Activated CD4-positive, alpha-beta memory T cell treated with anti-CD3 and anti-CD28 coated beads, Interleukin-2, amount 10 ng/mL, durations not matched to agents 7 days and 5 days (primary cell): ENCODE results near the gene VPREB3. TPM values are rescaled to one million over a fixed set of nuclear protein-coding genes. Genes with fewer than 3 reads are reported as not detected.
A peak's percentile ranks its signal among the peaks of the same experiment; 100 is the strongest.

Experiments used
- CTCF ChIA-PET: fragments of 350-600 bp; sonication (Branson Sonifier 250); formaldehyde crosslinking; loops from one replicate; lab custom pipeline; 2021; ENCODE audit warnings: antibody characterized with exemption, inconsistent platforms; lab: Charles Lee
- POLR2A ChIA-PET: fragments of 350-600 bp; sonication (Branson Sonifier 250); formaldehyde crosslinking; loops from one replicate; lab custom pipeline; 2021; ENCODE audit warnings: antibody characterized with exemption; lab: Charles Lee
- DNase-seq: peaks from one replicate; pipeline ENCODE4 v3.0.0-alpha.2; 2020
- H3K27ac Mint-ChIP-seq: one replicate; pipeline ENCODE4 v1.8.0; 2021; ENCODE audit warnings: mild to moderate bottlenecking, mixed read lengths
- H3K27me3 Mint-ChIP-seq: one replicate; pipeline ENCODE4 v1.8.0; 2021; ENCODE audit warnings: mixed read lengths
- H3K36me3 Mint-ChIP-seq: one replicate; pipeline ENCODE4 v1.8.0; 2021; ENCODE audit warnings: low read depth, mixed read lengths
- H3K4me1 Mint-ChIP-seq: one replicate; pipeline ENCODE4 v1.8.0; 2021; ENCODE audit warnings: mixed read lengths
- H3K4me3 Mint-ChIP-seq: one replicate; pipeline ENCODE4 v1.8.0; 2021; ENCODE audit warnings: mild to moderate bottlenecking, mixed read lengths
- H3K9me3 Mint-ChIP-seq: one replicate; pipeline ENCODE4 v1.8.0; 2021; ENCODE audit warnings: mixed read lengths
- total RNA-seq, 2 experiments: library from RNA; stranded (reverse); gene quantifications; one replicate each; pipeline ENCODE4 v1.2.3, GENCODE V29; 2021

The VPREB3 gene
- total RNA-seq, 2 experiments from 2014 or later: not detected

DNA sequence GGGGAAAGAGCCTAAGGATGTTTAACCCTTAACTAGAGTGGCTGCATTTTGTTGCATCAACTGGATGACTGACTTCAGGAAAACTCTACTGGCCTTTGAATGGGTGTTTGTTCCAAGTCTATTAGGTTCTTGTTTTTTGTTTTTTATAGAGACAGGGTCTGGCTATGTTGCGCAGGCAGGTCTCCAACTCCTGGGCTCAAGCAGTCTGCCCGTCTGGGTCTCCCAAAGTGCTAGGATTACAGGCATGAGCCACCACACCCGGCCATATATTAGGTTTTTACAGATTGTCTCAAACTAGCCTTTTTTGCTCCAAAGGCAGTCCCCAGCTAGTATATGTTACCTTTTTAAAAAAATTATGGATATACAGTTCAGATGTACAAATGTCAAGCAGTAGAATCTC lies 33.7 kb upstream of the VPREB3 start:
- no peak for DNase-seq
- ChIA-PET POLR2A (interaction anchor here (1.2 to 3.6 kb wide), 6 partner anchors 21 to 106 kb away, joined by 3 to 14 read pairs (median 4); partner anchors contain the start of genes MIF and SLC2A11), CTCF (interaction anchor here (0.6 to 1.4 kb wide), 3 partner anchors 13 to 70 kb away, joined by 3 to 4 read pairs (median 4); partner anchors contain the start of gene CHCHD10)

DNA sequence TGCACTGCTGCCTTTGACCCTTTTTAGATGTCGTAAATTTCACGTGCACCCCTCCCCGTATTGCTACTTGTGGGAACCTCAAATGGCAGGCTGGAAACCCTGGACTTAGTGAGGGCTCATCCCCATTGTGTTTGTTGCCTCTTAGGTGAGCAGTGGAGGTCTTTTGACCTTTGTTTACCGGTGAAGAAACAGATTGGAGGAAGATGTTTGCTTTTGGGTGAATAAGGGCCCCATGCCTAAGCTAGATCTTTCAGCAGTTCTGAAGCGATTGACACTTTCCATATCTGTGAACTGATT lies 33.3 kb upstream of the VPREB3 start:
- no peak for DNase-seq
- H3K27me3 Mint-ChIP-seq: no peaks in the 10 kb centered on the region
- H3K4me1 Mint-ChIP-seq: peaks cover 42% of the 10 kb centered on the region
- no peaks in the 10 kb centered on the region for H3K9me3 Mint-ChIP-seq
- H3K27ac Mint-ChIP-seq: peak overlapping the region; percentile 91
- H3K4me3 Mint-ChIP-seq: peak overlapping the region; percentile 88
- H3K36me3 Mint-ChIP-seq: peaks cover 8% of the 10 kb centered on the region
- ChIA-PET CTCF (interaction anchor here (0.5 to 1.4 kb wide), 4 partner anchors 12 to 69 kb away, joined by 3 to 6 read pairs (median 4); partner anchors contain the start of gene CHCHD10), POLR2A (interaction anchor here (0.5 to 3.6 kb wide), 10 partner anchors 12 to 223 kb away, joined by 3 to 17 read pairs (median 4); partner anchors contain the start of genes CABIN1, MIF and SLC2A11)

More for the DNA sequence above, 33.7 kb upstream of the VPREB3 start:
- Mint-ChIP-seq H3K27ac (peak overlapping the region; percentile 91), H3K27me3 (no peaks in the 10 kb centered on the region), H3K36me3 (peaks cover 11% of the 10 kb centered on the region), H3K4me3 (peak overlapping the region; percentile 88), H3K4me1 (peaks cover 44% of the 10 kb centered on the region), H3K9me3 (no peaks in the 10 kb centered on the region)

- no peaks in the 10 kb centered on the region for H3K27me3 Mint-ChIP-seq
- peak within 1 kb of the TSS; percentile 88 for H3K4me3 Mint-ChIP-seq
- ChIA-PET POLR2A (interaction anchor here (0.5 to 3.6 kb wide), 15 partner anchors 12 to 224 kb away, joined by 3 to 17 read pairs (median 4); partner anchors contain the start of genes CABIN1, MIF and SLC2A11), CTCF (interaction anchor here (0.5 to 1.4 kb wide), 4 partner anchors 12 to 57 kb away, joined by 3 to 9 read pairs (median 5); partner anchors contain the start of gene CHCHD10)
- no peaks in the 10 kb centered on the region for H3K9me3 Mint-ChIP-seq
- peak; percentile 92 for DNase-seq
- H3K4me1 Mint-ChIP-seq: peaks cover 37% of the 10 kb centered on the region
- peak within 1 kb of the TSS; percentile 91 for H3K27ac Mint-ChIP-seq
- peaks cover 3% of the 10 kb centered on the region for H3K36me3 Mint-ChIP-seq
Observed at GRCh38 chr22:23786752-23787599, 32.8 kb upstream of the VPREB3 start, which contains the start of gene SMARCB1. Gene SMARCB1 (plus strand): TSS chr22:23786966. CDS start chr22:23787170, 204 bp downstream.

DNA sequence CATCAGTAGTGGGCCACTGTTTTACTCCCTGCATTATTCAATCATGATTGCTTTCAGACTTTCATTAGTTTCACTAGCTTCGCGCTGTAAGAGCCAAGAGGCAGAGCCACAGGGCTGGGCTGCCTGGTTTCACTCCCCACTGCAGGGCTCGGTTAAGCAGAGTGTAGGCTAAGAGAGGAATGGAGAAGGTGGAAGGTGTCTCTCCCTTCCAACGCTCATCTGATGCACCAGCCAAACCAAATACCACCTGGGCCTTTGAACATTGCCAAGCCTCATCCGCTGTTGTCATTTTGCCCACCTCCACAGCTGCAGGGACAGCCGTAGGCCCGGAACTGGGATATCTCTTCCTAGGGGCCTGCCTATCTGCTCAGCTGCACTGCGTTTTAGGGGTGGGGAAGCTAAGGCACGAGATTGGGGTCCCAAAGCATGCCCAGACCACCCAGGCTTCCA lies 32.1 kb upstream of the VPREB3 start:
- DNase-seq: no peak
- Mint-ChIP-seq H3K4me3 (peak overlapping the region; percentile 88), H3K27ac (peak overlapping the region; percentile 91), H3K36me3 (peaks cover 3% of the 10 kb centered on the region), H3K27me3 (no peaks in the 10 kb centered on the region), H3K4me1 (peaks cover 37% of the 10 kb centered on the region), H3K9me3 (no peaks in the 10 kb centered on the region)
- POLR2A ChIA-PET: interaction anchor here (0.8 to 2.4 kb wide), 7 partner anchors 11 to 225 kb away, joined by 3 to 17 read pairs (median 4); partner anchors contain the start of gene CABIN1
- CTCF ChIA-PET: interaction anchor here (0.6 to 1.1 kb wide), 2 partner anchors 16 to 57 kb away, joined by 3 to 9 read pairs; no protein-coding TSS in a partner anchor

- ChIA-PET POLR2A (no interaction called here), CTCF (no interaction called here)
- peaks cover 29% of the 10 kb centered on the region for H3K4me1 Mint-ChIP-seq
- peak overlapping the region; percentile 3 for H3K27ac Mint-ChIP-seq
- H3K9me3 Mint-ChIP-seq: no peaks in the 10 kb centered on the region
- no peaks in the 10 kb centered on the region for H3K27me3 Mint-ChIP-seq
- DNase-seq: peak; percentile 34
- H3K4me3 Mint-ChIP-seq: no peak overlapping the region
- no peaks in the 10 kb centered on the region for H3K36me3 Mint-ChIP-seq
Observed at GRCh38 chr22:23784215-23784732, 30.0 kb upstream of the VPREB3 start.

GRCh38 chr22:23783265-23784150 lies 29.3 kb upstream of the VPREB3 start:
- Mint-ChIP-seq H3K4me1 (peaks cover 23% of the 10 kb centered on the region), H3K27ac (no peak overlapping the region), H3K27me3 (no peaks in the 10 kb centered on the region), H3K9me3 (no peaks in the 10 kb centered on the region), H3K36me3 (no peaks in the 10 kb centered on the region), H3K4me3 (no peak overlapping the region)
- CTCF ChIA-PET: interaction anchor here (1.0 kb wide), 1 partner anchor 66 kb away, joined by 3 read pairs; no protein-coding TSS in a partner anchor
- POLR2A ChIA-PET: no interaction called here
- no peak for DNase-seq

DNA sequence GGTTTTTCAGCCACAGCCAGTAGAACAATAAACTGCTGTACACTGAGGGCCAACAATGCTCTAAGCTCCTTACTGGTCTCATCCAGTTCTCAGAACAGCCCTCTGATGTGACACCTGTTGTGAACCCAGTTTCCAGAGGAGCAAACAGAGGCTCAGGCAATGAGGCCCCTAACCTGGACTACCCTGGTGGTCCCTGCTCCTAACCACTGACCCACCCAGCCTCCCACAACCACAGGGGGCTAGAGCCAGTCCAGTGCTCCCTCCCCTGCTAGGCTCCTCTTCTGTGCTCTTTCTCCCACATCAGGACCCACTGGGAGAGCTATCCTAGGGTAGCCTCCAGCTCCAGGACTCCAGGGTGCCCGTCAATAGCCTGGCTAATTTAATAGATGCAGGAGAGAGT lies 28.5 kb upstream of the VPREB3 start:
- H3K4me1 Mint-ChIP-seq: peaks cover 16% of the 10 kb centered on the region

DNA sequence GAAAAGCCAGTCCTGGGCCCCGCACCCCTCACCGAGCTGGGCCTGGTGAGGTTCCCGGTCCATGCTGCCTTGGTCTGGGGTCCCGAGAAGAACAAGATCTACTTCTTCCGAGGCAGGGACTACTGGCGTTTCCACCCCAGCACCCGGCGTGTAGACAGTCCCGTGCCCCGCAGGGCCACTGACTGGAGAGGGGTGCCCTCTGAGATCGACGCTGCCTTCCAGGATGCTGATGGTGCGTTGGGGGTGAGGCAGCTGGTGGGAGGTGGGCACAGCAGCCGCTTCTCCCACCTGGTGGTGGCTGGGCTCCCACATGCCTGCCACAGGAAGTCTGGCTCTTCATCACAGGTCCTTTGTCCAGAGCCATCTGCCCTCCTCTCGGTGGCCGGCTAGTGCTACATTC lies 28.0 kb upstream of the VPREB3 start:
- peaks cover 13% of the 10 kb centered on the region for H3K4me1 Mint-ChIP-seq
- no peaks in the 10 kb centered on the region for H3K36me3 Mint-ChIP-seq
- DNase-seq: no peak
- CTCF ChIA-PET: interaction anchor here (1.0 kb wide), 1 partner anchor 67 kb away, joined by 3 read pairs; no protein-coding TSS in a partner anchor
- POLR2A ChIA-PET: no interaction called here
- H3K9me3 Mint-ChIP-seq: no peaks in the 10 kb centered on the region
- H3K27me3 Mint-ChIP-seq: no peaks in the 10 kb centered on the region
- no peak overlapping the region for H3K27ac Mint-ChIP-seq
- no peak overlapping the region for H3K4me3 Mint-ChIP-seq

More for the DNA sequence above, 28.5 kb upstream of the VPREB3 start:
- no peaks in the 10 kb centered on the region for H3K36me3 Mint-ChIP-seq
- POLR2A ChIA-PET: no interaction called here
- DNase-seq: no peak
- CTCF ChIA-PET: interaction anchor here (1.0 kb wide), 1 partner anchor 67 kb away, joined by 3 read pairs; no protein-coding TSS in a partner anchor
- no peaks in the 10 kb centered on the region for H3K9me3 Mint-ChIP-seq
- H3K27ac Mint-ChIP-seq: no peak overlapping the region
- H3K4me3 Mint-ChIP-seq: no peak overlapping the region
- H3K27me3 Mint-ChIP-seq: no peaks in the 10 kb centered on the region

- ChIA-PET POLR2A (no interaction called here), CTCF (no interaction called here)
- no peak for DNase-seq
- Mint-ChIP-seq H3K9me3 (no peaks in the 10 kb centered on the region), H3K27me3 (no peaks in the 10 kb centered on the region), H3K4me1 (peaks cover 12% of the 10 kb centered on the region), H3K4me3 (no peak overlapping the region), H3K36me3 (no peaks in the 10 kb centered on the region), H3K27ac (no peak overlapping the region)
Observed at GRCh38 chr22:23781511-23782183, 27.4 kb upstream of the VPREB3 start.

- Mint-ChIP-seq H3K9me3 (no peaks in the 10 kb centered on the region), H3K4me3 (no peak overlapping the region), H3K4me1 (peaks cover 6% of the 10 kb centered on the region), H3K36me3 (no peaks in the 10 kb centered on the region), H3K27me3 (no peaks in the 10 kb centered on the region), H3K27ac (no peak overlapping the region)
- CTCF ChIA-PET: no interaction called here
- no peak for DNase-seq
- POLR2A ChIA-PET: interaction anchor here (1.0 kb wide), 1 partner anchor 14 kb away, joined by 3 read pairs; no protein-coding TSS in a partner anchor
Observed at GRCh38 chr22:23781065-23781464, 26.8 kb upstream of the VPREB3 start.

- Mint-ChIP-seq H3K9me3 (no peaks in the 10 kb centered on the region), H3K4me3 (no peak overlapping the region), H3K4me1 (peaks cover 4% of the 10 kb centered on the region), H3K27me3 (no peaks in the 10 kb centered on the region), H3K27ac (no peak overlapping the region), H3K36me3 (no peaks in the 10 kb centered on the region)
- CTCF ChIA-PET: no interaction called here
- no peak for DNase-seq
- POLR2A ChIA-PET: interaction anchor here (1.0 kb wide), 1 partner anchor 13 kb away, joined by 3 read pairs; no protein-coding TSS in a partner anchor
Observed at GRCh38 chr22:23780146-23780748, 26.0 kb upstream of the VPREB3 start.
